Stimulated activated CD8-positive, alpha-beta memory T cell treated with anti-CD3 and anti-CD28 coated beads, Interleukin-7, amount 100 ng/mL, for 48 hours (primary cell): ENCODE data around the gene LRP1B.

Experiments
- DNase-seq, 2 donors: peaks; one replicate each; pipeline ENCODE4 v3.0.0-alpha.2; 2020; ENCODE audit warnings: low read depth in 1 of 2; ENCODE audit errors: extremely low read depth in 1 of 2

Gene LRP1B

DNA sequence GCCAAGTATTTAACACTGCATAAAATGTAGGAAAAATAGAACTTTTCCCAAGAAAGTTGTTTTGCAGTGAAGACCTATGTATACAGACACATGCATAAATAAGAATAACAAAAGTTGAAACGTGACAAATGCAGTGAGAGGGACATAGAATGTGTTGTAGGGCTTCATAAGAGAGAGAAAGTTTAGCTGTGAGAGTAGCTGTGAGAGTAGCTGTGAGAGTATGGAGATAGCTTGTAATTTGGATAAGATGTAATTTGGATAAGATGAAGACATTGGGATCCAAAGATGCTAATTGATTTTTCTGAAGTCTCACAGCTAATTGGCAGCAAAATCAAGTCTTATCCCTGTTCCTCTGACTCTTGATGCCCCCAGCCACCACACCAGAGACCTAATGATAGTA lies 170.9 kb downstream of the LRP1B start:
- no peak for DNase-seq

DNA sequence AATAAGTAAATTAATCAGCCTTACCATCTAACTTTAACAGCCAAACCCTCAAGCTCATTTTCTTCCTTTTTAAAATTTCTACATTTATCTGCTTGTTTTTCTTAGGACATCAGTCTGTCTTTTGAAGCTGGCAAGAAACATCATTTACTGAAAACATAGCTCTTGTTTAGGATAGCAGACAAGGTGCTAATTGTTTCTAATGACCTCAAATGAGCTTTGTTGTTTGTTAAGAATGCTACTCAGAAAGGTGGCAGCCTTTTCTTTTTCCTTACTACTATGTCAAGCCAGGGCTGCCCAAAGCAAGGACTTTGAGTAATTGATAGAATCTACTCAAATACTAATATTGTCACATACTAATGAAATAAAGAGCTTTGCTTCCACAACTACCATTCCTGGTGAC lies 171.8 kb downstream of the LRP1B start:
- no peak for DNase-seq

DNA sequence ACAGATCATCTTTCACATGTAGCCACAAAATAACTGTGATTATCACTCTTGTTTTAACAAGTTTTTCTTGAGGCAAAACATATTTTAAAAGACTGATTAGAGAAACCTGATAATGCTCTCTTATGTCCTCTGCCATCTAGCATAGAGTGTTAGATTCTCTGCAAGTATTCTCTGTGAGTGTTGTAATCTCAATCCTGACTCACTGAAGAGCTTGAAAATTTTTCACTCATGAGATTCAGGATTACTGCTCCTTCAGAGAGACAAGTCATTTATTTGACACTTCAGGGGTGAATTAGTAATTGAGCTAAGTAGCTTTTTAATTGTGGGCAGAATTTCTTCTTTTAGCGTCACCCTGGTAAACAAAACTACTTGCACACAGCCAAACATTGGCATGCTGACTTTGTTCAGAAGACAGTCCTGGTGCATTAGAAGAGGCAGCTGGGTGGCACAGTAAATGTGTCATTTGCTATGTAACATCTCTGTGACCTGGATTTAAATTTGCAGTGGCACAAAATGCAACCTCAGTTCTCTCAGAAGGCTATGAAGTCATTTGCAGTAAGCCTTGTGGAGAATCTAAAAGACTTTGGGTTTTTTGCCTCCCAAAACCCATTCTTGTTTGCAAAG lies 172.9 kb downstream of the LRP1B start:
- DNase-seq = no peak

DNA sequence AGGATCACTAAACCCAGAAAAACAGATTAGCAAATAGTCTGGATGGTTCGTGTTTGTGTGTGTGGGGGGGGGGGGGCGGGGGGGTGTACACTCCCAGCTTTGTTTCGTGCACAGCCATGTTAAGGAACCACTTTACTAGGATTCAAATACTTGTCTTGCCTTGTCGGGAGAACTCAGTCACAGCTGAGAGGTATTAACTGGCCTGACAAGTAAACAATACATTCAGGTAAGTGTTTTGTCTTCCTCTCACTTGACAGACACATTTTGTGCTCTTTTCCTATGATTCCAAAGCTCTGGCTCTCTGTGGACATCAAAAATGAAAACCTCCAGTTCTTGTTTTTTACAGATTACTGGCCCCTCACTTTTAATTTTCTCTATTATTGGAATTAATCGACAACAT lies 173.5 kb downstream of the LRP1B start:
- DNase-seq = no peak

GRCh38 chr2:141947396-141948114 lies 183.3 kb downstream of the LRP1B start:
- no peak for DNase-seq

DNA sequence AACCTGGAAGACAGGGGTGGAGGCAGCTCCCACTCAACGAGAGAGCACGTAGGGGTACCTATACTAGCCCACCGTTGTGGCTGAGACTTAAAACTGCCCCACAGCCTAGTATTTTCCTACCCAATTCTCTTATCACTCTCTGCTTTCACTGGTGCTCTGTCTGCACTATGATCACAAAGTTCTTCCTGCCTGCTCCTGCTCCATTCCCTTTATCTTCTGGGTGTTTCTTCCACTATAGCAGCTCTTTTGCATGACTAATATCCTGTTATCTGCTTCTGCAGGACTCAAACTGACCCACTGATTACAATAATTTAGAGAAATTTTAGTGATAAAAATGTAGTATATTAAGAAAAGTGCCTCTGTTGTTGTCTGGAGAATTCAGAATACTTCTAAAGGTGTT lies 184.8 kb downstream of the LRP1B start:
- no peak for DNase-seq

DNA sequence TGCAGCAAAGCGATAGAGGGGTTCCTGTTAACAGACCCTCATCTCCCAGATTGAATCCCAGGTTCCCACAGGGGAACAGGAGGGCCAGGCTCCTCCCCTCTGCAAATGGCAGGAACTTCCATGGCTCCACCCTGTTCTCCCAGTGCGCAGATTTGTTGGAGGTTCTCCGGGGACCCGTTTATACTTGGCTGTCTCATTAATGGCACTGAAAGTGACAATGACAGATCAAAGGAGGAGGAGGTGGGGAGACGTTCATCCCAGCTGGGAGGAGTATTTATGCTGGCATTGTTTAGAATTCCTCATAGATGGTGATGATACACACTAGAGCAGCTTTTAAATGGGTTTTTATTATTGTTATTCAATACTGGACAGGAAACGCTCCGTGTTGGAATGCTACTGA lies 186.9 kb downstream of the LRP1B start:
- no peak for DNase-seq

DNA sequence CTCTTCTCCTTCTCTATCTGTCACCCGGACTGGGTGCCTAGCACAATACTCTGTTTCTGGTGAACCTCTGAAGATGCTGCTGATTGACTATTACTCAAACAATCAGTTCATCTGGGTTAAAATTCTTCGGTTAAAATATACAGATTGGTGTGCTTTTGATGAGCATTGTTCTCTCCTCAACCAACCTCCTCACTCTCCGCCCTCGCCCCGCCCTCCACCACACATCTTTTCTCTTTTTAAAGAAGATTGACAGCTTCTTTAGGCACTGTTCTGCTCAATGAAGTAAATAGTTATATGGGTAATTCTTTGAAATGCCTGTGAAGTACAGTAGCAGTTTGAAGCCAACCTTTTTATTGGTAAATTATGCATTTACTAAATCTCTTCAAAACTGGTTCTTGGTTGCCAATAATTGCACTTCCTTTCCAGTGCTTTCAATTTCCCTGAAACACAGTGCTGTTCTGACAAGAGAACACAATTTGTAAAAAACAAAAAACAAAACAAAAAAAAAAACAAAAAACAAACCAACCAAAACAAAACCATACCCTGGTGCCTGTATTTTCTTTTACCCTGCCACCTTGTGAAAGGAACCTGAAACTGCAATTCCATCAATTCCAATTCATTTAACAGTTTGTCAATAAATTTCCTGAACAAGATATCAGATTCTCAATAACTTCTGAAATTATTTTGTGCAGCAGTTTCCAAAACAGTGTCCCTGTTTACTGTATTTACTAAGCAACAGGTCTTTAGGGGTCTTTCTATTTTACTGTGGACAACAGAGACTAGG lies 188.6 kb downstream of the LRP1B start:
- no peak for DNase-seq

DNA sequence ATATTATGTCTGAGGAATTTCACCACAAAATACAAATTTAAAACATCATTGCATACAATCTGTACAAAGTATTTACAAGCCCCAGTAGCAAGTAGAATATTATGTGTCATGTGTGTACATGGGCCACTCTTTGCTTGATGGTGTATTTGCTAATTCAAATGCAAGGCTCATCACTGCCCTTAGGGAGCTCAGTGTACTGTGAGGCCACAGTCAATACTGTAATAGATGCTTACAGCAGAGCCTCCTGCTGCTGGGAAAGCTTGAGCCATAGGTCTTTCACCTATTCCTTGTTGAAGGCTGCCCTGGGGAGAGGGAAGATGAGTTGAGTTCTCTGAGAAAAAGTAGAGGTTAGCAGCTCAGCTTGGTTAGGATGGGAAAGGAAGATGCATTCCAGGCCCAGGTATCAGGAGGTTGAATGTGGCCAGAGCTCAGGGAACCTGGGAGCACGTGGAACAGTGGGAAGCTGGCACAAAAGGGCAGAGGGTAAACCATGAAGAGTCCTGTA lies 189.6 kb downstream of the LRP1B start:
- DNase-seq = no peak

GRCh38 chr2:141940709-141941108 lies 190.1 kb downstream of the LRP1B start:
- DNase-seq = no peak

DNA sequence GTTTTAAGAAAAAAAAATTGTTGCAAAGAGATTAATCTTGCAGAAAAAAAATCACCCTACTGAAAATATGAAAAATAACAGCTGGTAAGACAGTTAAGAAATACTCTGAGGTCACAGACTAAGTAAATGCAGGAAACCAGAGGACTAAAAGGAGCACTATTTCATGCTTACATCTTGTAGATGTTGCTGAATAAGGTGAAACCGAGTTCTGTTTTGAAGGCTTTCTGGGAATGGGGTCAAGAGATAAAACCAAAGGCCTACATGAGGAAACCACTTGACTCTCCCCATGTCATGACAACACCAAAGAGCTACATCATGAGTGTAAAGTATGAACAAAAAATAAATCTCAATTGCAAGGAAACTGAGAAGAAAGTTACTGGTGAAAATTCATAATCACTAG lies 197.6 kb downstream of the LRP1B start:
- DNase-seq = no peak

DNA sequence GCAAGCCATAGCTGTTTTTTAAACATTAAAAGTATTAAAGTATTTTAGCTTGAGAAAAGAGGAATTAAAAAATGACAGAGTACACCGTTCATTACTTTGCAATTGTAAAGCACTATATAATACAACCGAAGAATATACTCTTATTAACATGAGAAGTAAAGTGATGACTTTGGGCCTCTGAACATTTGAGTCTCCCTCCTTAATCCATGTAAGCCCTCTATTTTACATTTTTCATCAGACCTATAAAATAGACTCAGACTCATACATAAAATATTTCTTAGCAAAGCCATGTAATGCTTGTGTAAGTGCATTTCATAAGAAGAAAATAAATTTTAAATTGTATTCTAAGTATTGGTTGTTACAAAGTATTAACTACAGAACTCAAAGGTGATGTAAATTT lies 198.6 kb downstream of the LRP1B start:
- DNase-seq = no peak

DNA sequence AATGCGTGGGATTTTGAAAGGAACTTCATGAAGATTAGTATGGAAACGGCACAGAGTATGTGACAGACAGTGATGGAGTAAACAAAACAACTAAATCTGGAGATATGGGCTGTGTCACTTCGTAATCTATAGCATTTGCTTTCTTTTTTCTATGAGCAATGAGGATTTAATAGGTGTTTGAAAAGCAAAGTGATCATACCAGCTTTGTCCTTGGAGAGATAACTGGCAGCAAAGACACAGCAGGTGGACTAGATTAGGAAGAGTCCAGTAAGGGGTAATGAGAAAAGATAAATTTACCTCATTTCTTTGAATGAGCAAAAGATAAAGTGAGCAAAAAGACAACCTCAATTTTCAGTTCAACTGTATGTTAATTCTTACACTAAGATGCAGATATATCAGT lies 199.0 kb downstream of the LRP1B start:
- no peak for DNase-seq

- DNase-seq = no peak
Measured at GRCh38 chr2:141930803-141931202, 200.0 kb downstream of the LRP1B start.

- DNase-seq = no peak
Measured at GRCh38 chr2:141929331-141930252, 201.2 kb downstream of the LRP1B start.

GRCh38 chr2:141928476-141928875 lies 202.3 kb downstream of the LRP1B start:
- no peak for DNase-seq

GRCh38 chr2:141927536-141927935 lies 203.3 kb downstream of the LRP1B start:
- no peak for DNase-seq

GRCh38 chr2:141925511-141925910 lies 205.3 kb downstream of the LRP1B start:
- DNase-seq = no peak

- DNase-seq = no peak
Measured at GRCh38 chr2:141923657-141924056, 207.2 kb downstream of the LRP1B start.

GRCh38 chr2:141911485-141912066 lies 219.2 kb downstream of the LRP1B start:
- DNase-seq = no peak
